Cardiac muscle cell (in vitro differentiated cells and primary cell): ENCODE data around the gene KDR. TPM values are rescaled to one million over a fixed set of nuclear protein-coding genes. Genes with fewer than 3 reads are reported as not detected.

Experiments used
- DNase-seq, 2 donors: peaks; one replicate each; pipeline versions ENCODE4 v3.0.0 to v3.0.0-alpha.2; 2010 to 2017; ENCODE audit warnings: low read depth in 1 of 2, low spot score in 1 of 2
- H3K27ac ChIP-seq: fragments of 200-600 bp; sonication (generic); 2 replicates; pipeline ENCODE4 v1.5.1; 2016
- H3K27me3 ChIP-seq: fragments of 200-600 bp; sonication (generic); 2 replicates; pipeline ENCODE4 v1.6.0; 2016; ENCODE audit warnings: control low read depth
- H3K36me3 ChIP-seq: fragments of 200-600 bp; sonication (generic); 2 replicates; pipeline ENCODE4 v1.5.1; 2016; ENCODE audit warnings: control low read depth
- H3K4me1 ChIP-seq: fragments of 200-600 bp; sonication (generic); 2 replicates; pipeline ENCODE4 v1.8.1; 2017; ENCODE audit warnings: low read depth, mild to moderate bottlenecking, mixed run types
- H3K4me3 ChIP-seq: fragments of 200-600 bp; sonication (generic); 2 replicates; pipeline ENCODE4 v1.5.1; 2016; ENCODE audit warnings: mild to moderate bottlenecking
- H3K9me3 ChIP-seq: fragments of 200-600 bp; sonication (generic); 2 replicates; pipeline ENCODE4 v1.5.1; 2017; ENCODE audit warnings: low read depth, mild to moderate bottlenecking, control low read depth
- polyA plus RNA-seq: library from polyadenylated mRNA; unstranded; fragments of >200 nt; fragmentation: Nextera tagmentation; extraction: Ambion mirVana; gene quantifications from 2 replicates; pipeline ENCODE4 v1.2.1, GENCODE V29; 2016
- total RNA-seq: library from RNA; depleted of rRNA; stranded (reverse); fragments of >200 nt; gene quantifications from 2 replicates; pipeline ENCODE4 v1.2.3, GENCODE V29; 2016
- TF ChIP-seq, protein P1 (sequence below): IDR thresholded peaks from 2 replicates; pipeline ENCODE4 v1.5.1; 2012; ENCODE audit warnings: low read depth, mild to moderate bottlenecking, low read length

The KDR gene
- total and polyA plus RNA-seq, 2 experiments from 2014 or later, result 55.6 to 67.8 TPM

GRCh38 chr4:55099816-55100215 is 25.6 kb downstream of the KDR start:
- peak in 1 of 2 donors; percentile 59 for DNase-seq
- peaks cover 23% of the 10 kb centered on the region for H3K4me1 ChIP-seq
- TF ChIP-seq, protein P1, sequence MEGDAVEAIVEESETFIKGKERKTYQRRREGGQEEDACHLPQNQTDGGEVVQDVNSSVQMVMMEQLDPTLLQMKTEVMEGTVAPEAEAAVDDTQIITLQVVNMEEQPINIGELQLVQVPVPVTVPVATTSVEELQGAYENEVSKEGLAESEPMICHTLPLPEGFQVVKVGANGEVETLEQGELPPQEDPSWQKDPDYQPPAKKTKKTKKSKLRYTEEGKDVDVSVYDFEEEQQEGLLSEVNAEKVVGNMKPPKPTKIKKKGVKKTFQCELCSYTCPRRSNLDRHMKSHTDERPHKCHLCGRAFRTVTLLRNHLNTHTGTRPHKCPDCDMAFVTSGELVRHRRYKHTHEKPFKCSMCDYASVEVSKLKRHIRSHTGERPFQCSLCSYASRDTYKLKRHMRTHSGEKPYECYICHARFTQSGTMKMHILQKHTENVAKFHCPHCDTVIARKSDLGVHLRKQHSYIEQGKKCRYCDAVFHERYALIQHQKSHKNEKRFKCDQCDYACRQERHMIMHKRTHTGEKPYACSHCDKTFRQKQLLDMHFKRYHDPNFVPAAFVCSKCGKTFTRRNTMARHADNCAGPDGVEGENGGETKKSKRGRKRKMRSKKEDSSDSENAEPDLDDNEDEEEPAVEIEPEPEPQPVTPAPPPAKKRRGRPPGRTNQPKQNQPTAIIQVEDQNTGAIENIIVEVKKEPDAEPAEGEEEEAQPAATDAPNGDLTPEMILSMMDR, result no peak
- no peaks in the 10 kb centered on the region for H3K27me3 ChIP-seq
- no peak overlapping the region for H3K4me3 ChIP-seq
- no peaks in the 10 kb centered on the region for H3K9me3 ChIP-seq
- no peak overlapping the region for H3K27ac ChIP-seq
- peaks cover 70% of the 10 kb centered on the region for H3K36me3 ChIP-seq

GRCh38 chr4:55098456-55099204 is 26.8 kb downstream of the KDR start:
- H3K4me3 ChIP-seq, result no peak overlapping the region
- TF ChIP-seq, protein P1, result no peak
- H3K27ac ChIP-seq, result no peak overlapping the region
- no peaks in the 10 kb centered on the region for H3K9me3 ChIP-seq
- H3K4me1 ChIP-seq, result peaks cover 20% of the 10 kb centered on the region
- H3K27me3 ChIP-seq, result no peaks in the 10 kb centered on the region
- DNase-seq, result no peak
- H3K36me3 ChIP-seq, result peaks cover 72% of the 10 kb centered on the region

DNA sequence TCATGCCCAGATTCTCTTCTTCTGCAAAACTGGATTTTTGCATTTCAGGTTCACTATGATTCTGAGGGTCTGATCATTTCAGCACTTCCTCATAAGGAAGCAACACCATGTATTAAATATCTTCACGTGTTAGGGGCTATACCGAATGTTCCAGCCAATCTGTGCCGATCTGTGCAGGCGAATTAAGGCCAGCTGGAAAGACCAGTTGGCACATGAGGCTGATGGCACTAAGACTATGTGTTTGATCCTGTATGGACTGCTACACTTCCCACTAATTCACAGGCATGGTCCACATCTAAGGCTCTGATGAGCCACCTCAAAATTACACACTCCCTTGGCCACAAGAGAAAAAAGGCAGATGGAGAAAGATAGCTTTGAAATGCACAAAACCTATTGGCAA is 28.8 kb downstream of the KDR start:
- Histone ChIP-seq H3K36me3 (peaks cover 75% of the 10 kb centered on the region), H3K27ac (no peak overlapping the region), H3K4me3 (no peak overlapping the region), H3K27me3 (no peaks in the 10 kb centered on the region), H3K4me1 (peaks cover 14% of the 10 kb centered on the region), H3K9me3 (no peaks in the 10 kb centered on the region)
- TF ChIP-seq, protein P1, result no peak
- DNase-seq, result no peak

DNA sequence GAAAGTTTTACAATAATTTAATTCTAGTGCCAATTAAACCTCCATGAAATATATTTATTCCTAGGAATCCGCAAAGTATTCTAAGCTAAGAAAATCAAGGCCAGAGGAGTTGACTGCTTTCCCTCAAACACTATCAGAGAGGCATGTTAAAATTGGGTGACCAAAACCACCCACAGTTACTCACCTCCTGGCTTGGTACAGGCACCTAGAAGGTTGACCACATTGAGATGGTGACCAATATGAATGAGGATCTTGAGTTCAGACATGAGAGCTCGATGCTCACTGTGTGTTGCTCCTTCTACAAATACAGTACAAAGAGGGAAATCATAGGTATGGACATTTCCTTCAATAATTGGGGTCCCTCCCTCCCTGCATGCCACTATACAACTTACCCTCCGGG is 29.4 kb downstream of the KDR start:
- Histone ChIP-seq H3K4me3 (no peak overlapping the region), H3K27ac (no peak overlapping the region), H3K4me1 (peaks cover 14% of the 10 kb centered on the region), H3K9me3 (no peaks in the 10 kb centered on the region), H3K27me3 (no peaks in the 10 kb centered on the region), H3K36me3 (peaks cover 74% of the 10 kb centered on the region)
- no peak for DNase-seq
- TF ChIP-seq, protein P1, result no peak

- Histone ChIP-seq H3K27ac (no peak overlapping the region), H3K9me3 (no peaks in the 10 kb centered on the region), H3K36me3 (peaks cover 84% of the 10 kb centered on the region), H3K27me3 (no peaks in the 10 kb centered on the region), H3K4me1 (no peaks in the 10 kb centered on the region), H3K4me3 (no peak overlapping the region)
- TF ChIP-seq, protein P1, result no peak
- no peak for DNase-seq
Measured at GRCh38 chr4:55092504-55092903, 32.9 kb downstream of the KDR start.
